ENCODE data around the gene FYCO1. TPM values are rescaled to one million over a fixed set of nuclear protein-coding genes. Genes with fewer than 3 reads are reported as not detected.
A peak's percentile ranks its signal among the peaks of the same experiment; 100 is the strongest.

The FYCO1 gene
- total RNA-seq, 1 donor from 2014 or later, result 14.9 TPM

- no peak for DNase-seq
- Mint-ChIP-seq H3K4me3 (no peak overlapping the region), H3K27ac (peak overlapping the region; percentile 41), H3K27me3 (peaks cover 4% of the 10 kb centered on the region), H3K4me1 (peaks cover 42% of the 10 kb centered on the region), H3K9me3 (no peaks in the 10 kb centered on the region), H3K36me3 (ENCODE audit: low read depth) (no peaks in the 10 kb centered on the region)
- ChIA-PET CTCF (no interaction called here), POLR2A (no interaction called here)
- peak; percentile 72 for ATAC-seq (ENCODE audit: low read depth)
- TF ChIP-seq, protein P1, sequence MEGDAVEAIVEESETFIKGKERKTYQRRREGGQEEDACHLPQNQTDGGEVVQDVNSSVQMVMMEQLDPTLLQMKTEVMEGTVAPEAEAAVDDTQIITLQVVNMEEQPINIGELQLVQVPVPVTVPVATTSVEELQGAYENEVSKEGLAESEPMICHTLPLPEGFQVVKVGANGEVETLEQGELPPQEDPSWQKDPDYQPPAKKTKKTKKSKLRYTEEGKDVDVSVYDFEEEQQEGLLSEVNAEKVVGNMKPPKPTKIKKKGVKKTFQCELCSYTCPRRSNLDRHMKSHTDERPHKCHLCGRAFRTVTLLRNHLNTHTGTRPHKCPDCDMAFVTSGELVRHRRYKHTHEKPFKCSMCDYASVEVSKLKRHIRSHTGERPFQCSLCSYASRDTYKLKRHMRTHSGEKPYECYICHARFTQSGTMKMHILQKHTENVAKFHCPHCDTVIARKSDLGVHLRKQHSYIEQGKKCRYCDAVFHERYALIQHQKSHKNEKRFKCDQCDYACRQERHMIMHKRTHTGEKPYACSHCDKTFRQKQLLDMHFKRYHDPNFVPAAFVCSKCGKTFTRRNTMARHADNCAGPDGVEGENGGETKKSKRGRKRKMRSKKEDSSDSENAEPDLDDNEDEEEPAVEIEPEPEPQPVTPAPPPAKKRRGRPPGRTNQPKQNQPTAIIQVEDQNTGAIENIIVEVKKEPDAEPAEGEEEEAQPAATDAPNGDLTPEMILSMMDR (IDR thresholded peaks at IDR 0.05), result no peak
- intact Hi-C loops (cut with micrococcal nuclease), result loop anchor here (5.0 kb wide), 1 partner anchor 37 kb away; no protein-coding TSS in a partner anchor
These were observed 125.5 kb downstream of the FYCO1 start for GRCh38 chr3:45870099-45870498.

DNA sequence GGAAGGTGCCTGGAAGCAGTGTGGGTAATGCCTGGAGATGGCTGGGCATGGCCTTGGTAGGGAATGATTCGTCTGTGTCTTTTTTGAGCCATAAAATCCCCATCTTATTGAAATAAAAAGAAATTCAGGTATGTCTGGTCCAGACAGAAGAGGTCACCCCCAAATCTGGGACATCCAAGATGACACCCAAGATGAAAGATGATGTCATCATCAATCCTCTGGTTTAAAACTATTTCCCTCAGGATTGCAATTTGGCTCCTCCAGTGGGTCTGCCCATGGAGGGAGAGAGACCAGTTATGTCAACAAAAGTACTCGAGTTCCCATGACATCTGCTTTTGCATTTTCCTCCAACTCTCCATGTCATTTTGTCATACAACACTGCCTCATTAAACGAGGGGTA lies 126.0 kb downstream of the FYCO1 start:
- H3K27me3 Mint-ChIP-seq, result peaks cover 4% of the 10 kb centered on the region
- ChIA-PET POLR2A (no interaction called here), CTCF (interaction anchor here (0.6 kb wide), 1 partner anchor 358 kb away, joined by 6 read pairs; no protein-coding TSS in a partner anchor)
- peaks cover 46% of the 10 kb centered on the region for H3K4me1 Mint-ChIP-seq
- ATAC-seq (ENCODE audit: low read depth), result no peak
- H3K4me3 Mint-ChIP-seq, result no peak overlapping the region
- TF ChIP-seq, protein P1 (IDR thresholded peaks at IDR 0.05), result no peak
- intact Hi-C loops (cut with micrococcal nuclease), result loop anchor here (5.0 kb wide), 1 partner anchor 38 kb away; no protein-coding TSS in a partner anchor
- no peaks in the 10 kb centered on the region for H3K9me3 Mint-ChIP-seq
- no peaks in the 10 kb centered on the region for H3K36me3 Mint-ChIP-seq (ENCODE audit: low read depth)
- no peak for DNase-seq
- no peak overlapping the region for H3K27ac Mint-ChIP-seq

DNA sequence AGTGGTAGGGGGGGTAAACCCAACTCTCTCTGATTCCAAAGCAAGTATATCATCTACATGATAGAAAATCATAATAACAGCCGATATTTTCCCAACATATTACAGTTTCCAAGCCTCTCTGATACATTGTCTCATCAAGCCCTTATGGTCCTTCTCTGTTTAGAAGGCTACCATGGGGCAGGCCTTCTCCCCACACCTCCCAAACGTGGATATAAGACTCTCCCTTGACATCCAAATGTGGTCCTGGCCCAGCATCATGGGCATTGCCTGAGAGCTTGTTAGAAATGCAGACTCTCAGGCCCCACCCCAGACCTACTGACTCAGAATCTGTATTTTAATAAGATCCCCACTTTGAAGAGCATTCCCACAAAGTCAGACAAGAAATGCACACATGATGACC lies 127.0 kb downstream of the FYCO1 start:
- CTCF ChIA-PET, result no interaction called here
- Mint-ChIP-seq H3K4me1 (peaks cover 47% of the 10 kb centered on the region), H3K27ac (no peak overlapping the region), H3K4me3 (no peak overlapping the region), H3K27me3 (peaks cover 4% of the 10 kb centered on the region), H3K36me3 (ENCODE audit: low read depth) (no peaks in the 10 kb centered on the region), H3K9me3 (peaks cover under 1% of the 10 kb centered on the region)
- TF ChIP-seq, protein P1 (IDR thresholded peaks at IDR 0.05), result no peak
- no peak for DNase-seq
- POLR2A ChIA-PET, result interaction anchor here (0.6 kb wide), 1 partner anchor 102 kb away, joined by 3 read pairs; no protein-coding TSS in a partner anchor
- intact Hi-C loops (cut with micrococcal nuclease), result no loop called here
- ATAC-seq (ENCODE audit: low read depth), result no peak

- DNase-seq (no peak), ATAC-seq (ENCODE audit: low read depth) (no peak)
- H3K9me3 Mint-ChIP-seq, result peaks cover 5% of the 10 kb centered on the region
- ChIA-PET CTCF (no interaction called here), POLR2A (interaction anchor here (0.6 kb wide), 1 partner anchor 102 kb away, joined by 3 read pairs; no protein-coding TSS in a partner anchor)
- H3K27me3 Mint-ChIP-seq, result peaks cover 4% of the 10 kb centered on the region
- no peak overlapping the region for H3K4me3 Mint-ChIP-seq
- peaks cover 47% of the 10 kb centered on the region for H3K4me1 Mint-ChIP-seq
- TF ChIP-seq, protein P1 (IDR thresholded peaks at IDR 0.05), result no peak
- intact Hi-C loops (cut with micrococcal nuclease), result no loop called here
- H3K36me3 Mint-ChIP-seq (ENCODE audit: low read depth), result no peaks in the 10 kb centered on the region
- no peak overlapping the region for H3K27ac Mint-ChIP-seq
These were observed 127.4 kb downstream of the FYCO1 start for GRCh38 chr3:45868213-45868612.

Other genes with a start within 250 kb of the FYCO1 start
- gene SLC6A20, start 199.3 kb downstream of the FYCO1 start, total RNA-seq, result not detected in 2 replicates
- 10.8 and 12.6 TPM in 2 replicates for gene LZTFL1, start 153.7 kb downstream of the FYCO1 start, total RNA-seq
- 0.44 and 0.84 TPM in 2 replicates for gene CCR9, start 109.3 kb downstream of the FYCO1 start, total RNA-seq
- gene CXCR6, start 52.4 kb downstream of the FYCO1 start, total RNA-seq, result not detected in 2 replicates
- not detected in 2 replicates for gene XCR1, start 31.7 kb upstream of the FYCO1 start, total RNA-seq
- gene CCR1, start 212.5 kb upstream of the FYCO1 start, total RNA-seq, result 0.73 and 0.82 TPM in 2 replicates
- not detected in 2 replicates for gene CCR3, start 246.6 kb upstream of the FYCO1 start, total RNA-seq